ENCODE results near the gene PAX4. TPM values are rescaled to one million over a fixed set of nuclear protein-coding genes. Genes with fewer than 3 reads are reported as not detected.

The PAX4 gene
- total and polyA plus RNA-seq, 2 of the 4 experiments (the other 2 are of a cell fraction): not detected

DNA sequence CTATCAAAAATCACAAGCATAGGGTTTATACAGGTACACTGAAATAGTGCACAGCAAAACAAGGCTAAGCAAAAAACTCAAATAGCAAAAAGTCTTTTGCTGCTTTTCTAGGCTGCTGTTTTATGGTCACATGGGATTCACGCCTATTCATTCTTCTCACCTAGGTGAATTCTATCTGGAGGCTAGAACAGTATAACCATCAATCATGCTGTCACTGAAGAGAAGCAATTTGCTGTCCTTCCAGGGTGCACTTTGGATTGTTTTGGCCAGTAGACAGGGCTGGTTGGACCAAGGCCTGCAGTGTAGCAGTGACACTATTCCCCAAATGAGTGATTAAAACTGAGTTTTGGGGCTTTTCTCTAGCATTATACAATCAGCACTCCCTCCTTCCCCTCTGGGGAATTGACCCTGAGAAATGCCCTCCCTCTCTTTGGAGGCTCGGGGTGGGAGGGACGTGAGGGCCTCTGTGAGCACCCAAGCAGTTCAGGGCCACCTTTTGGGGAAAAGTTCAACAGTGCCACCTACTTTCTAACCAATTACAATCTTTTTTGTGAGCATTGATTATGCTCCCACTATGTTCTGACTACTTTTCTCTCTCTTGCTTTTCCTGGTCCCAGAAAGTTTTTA is 17.8 kb upstream of the PAX4 start:
- CTCF ChIA-PET: no interaction called here
- BruUV-seq (replicated peaks): no TSS peak
- H3K4ac ChIP-seq (ENCODE audit: low read depth, low read length): no peak overlapping the region
- POLR2A ChIA-PET (ENCODE audit: unreplicated experiment): no interaction called here
- no peak overlapping the region for H2AK9ac ChIP-seq (replicated peaks; ENCODE audit: low read depth, low read length, poor library complexity)
- H3K9me3 ChIP-seq (ENCODE audit: control insufficient read depth, insufficient read depth, low read length): no peaks in the 10 kb centered on the region
- no peak overlapping the region for H2AFZ ChIP-seq (replicated peaks; ENCODE audit: low read length, poor library complexity)
- DNase-seq: no peak
- dilution Hi-C loops (cut with HindIII; ENCODE audit: low sequenced_read_pairs, unreplicated experiment): no loop called here
- H3K27me3 ChIP-seq (ENCODE audit: control insufficient read depth, insufficient read depth, low read length): no peaks in the 10 kb centered on the region
- no peak overlapping the region for H4K91ac ChIP-seq (ENCODE audit: insufficient read depth, low read depth, low read length)
- no peaks in the 10 kb centered on the region for H4K20me1 ChIP-seq (ENCODE audit: insufficient read depth, low read length)
- no peak overlapping the region for H3K14ac ChIP-seq (replicated peaks; ENCODE audit: low read depth, low read length)
- H3K4me3 ChIP-seq (ENCODE audit: insufficient read depth, low read depth, low read length): no peak overlapping the region
- H3K36me3 ChIP-seq (ENCODE audit: control insufficient read depth, insufficient read depth, low read length): no peaks in the 10 kb centered on the region
- peaks cover 8% of the 10 kb centered on the region for H3K4me1 ChIP-seq (ENCODE audit: control insufficient read depth, insufficient read depth, low read length)
- no peaks in the 10 kb centered on the region for H3K79me1 ChIP-seq (ENCODE audit: low read depth in 1 of 2, low read length in 2 of 2)
- no peak overlapping the region for H3K27ac ChIP-seq (ENCODE audit: insufficient read depth, low read length)
- intact Hi-C loops (cut with micrococcal nuclease): no loop called here
- no peak overlapping the region for H3K18ac ChIP-seq (ENCODE audit: low read depth, low read length)
- H2BK120ac ChIP-seq (ENCODE audit: low read depth, low read length): no peak overlapping the region
- H4K8ac ChIP-seq (ENCODE audit: low read depth in 2 of 2, low read length in 2 of 2): no peak overlapping the region
- in situ Hi-C loops (cut with MboI; ENCODE audit: low sequenced_read_pairs): no loop called here
- H3K9me1 ChIP-seq (ENCODE audit: insufficient read depth, low read length): peaks cover 2% of the 10 kb centered on the region; the same call in 1 of the 2 replicates
- ATAC-seq (ENCODE audit: low read depth): no peak
- WGBS, 2 experiments (ENCODE audit: extremely low coverage in 2 of 2, insufficient read length in 1 of 2): no CpG with 5 or more reads among the region's 3 CpGs
- H3K4me2 ChIP-seq (ENCODE audit: low read depth, low read length): no peak overlapping the region
- no peak overlapping the region for H3K56ac ChIP-seq (ENCODE audit: extremely low read depth, insufficient read depth, low read length)
- no peak overlapping the region for H2BK20ac ChIP-seq (ENCODE audit: low read depth, low read length)
- peak overlapping the region; percentile 27; the same call in 1 of the 2 replicates for H2AK5ac ChIP-seq (ENCODE audit: low read depth, low read length)
- no peak overlapping the region for H3K9ac ChIP-seq (ENCODE audit: low read depth, low read length)
- no peak overlapping the region for H4K5ac ChIP-seq (ENCODE audit: low read depth, low read length)
- no peak overlapping the region for H2BK5ac ChIP-seq (ENCODE audit: low read depth, low read length, poor library complexity, severe bottlenecking)
- TF ChIP-seq NFE2L2 (IDR thresholded peaks at IDR 0.05; ENCODE audit: low read depth, low read length): no peak
- no peak overlapping the region for H3K23ac ChIP-seq (ENCODE audit: low read depth, low read length)
- no peak overlapping the region for H2BK15ac ChIP-seq (ENCODE audit: low read depth, low read length)

All from IMR-90 (cell line).